DOHH2 (cell line): ENCODE data around the gene SLC13A2.

Experiments
- EZH2phosphoT487 ChIP-seq: fragments of 200-600 bp; sonication (generic); IDR thresholded peaks from 2 replicates; pipeline ENCODE4 v1.6.1; 2017; ENCODE audit warnings: borderline replicate concordance, mild to moderate bottlenecking, antibody characterized with exemption, low read length, moderate library complexity, mixed read lengths
- TF ChIP-seq, protein P1 (sequence below): fragments of 200-600 bp; sonication (generic); IDR thresholded peaks from one replicate; pipeline ENCODE4 v1.5.1; 2014; ENCODE audit warnings: antibody characterized with exemption, mild to moderate bottlenecking, low read depth, low read length; ENCODE audit not compliant: poor library complexity, severe bottlenecking

GRCh38 chr17:28493460-28493859 is 20.0 kb downstream of the SLC13A2 start:
- TF ChIP-seq, protein P1, sequence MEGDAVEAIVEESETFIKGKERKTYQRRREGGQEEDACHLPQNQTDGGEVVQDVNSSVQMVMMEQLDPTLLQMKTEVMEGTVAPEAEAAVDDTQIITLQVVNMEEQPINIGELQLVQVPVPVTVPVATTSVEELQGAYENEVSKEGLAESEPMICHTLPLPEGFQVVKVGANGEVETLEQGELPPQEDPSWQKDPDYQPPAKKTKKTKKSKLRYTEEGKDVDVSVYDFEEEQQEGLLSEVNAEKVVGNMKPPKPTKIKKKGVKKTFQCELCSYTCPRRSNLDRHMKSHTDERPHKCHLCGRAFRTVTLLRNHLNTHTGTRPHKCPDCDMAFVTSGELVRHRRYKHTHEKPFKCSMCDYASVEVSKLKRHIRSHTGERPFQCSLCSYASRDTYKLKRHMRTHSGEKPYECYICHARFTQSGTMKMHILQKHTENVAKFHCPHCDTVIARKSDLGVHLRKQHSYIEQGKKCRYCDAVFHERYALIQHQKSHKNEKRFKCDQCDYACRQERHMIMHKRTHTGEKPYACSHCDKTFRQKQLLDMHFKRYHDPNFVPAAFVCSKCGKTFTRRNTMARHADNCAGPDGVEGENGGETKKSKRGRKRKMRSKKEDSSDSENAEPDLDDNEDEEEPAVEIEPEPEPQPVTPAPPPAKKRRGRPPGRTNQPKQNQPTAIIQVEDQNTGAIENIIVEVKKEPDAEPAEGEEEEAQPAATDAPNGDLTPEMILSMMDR: no peak
- TF ChIP-seq EZH2phosphoT487: no peak
